HCT116 (cell line): Measurements from ENCODE around the gene TMC4. TPM values are rescaled to one million over a fixed set of nuclear protein-coding genes. Genes with fewer than 3 reads are reported as not detected.

Source experiments
- ATAC-seq: fragments of 200-7000 bp; cut with Tn5 transposase; 2 replicates; pipeline ENCODE4 v1.9.1; 2020; ENCODE audit warnings: mild to moderate bottlenecking, moderate library complexity
- BruUV-seq: library from RNA; stranded (reverse); fragments of 400-500 nt; replicated peaks from 2 replicates; lab custom pipeline; 2021; lab: Mats Ljungman, UMichigan
- CTCF ChIA-PET: fragments of 300-600 bp; sonication (Branson Sonifier 250); formaldehyde crosslinking; loops from one replicate; lab custom pipeline; 2021; ENCODE audit warnings: antibody characterized with exemption; lab: Charles Lee
- POLR2A ChIA-PET: fragments of 300-600, 350-600 bp; sonication (Branson Sonifier 250); formaldehyde crosslinking; loops from one replicate; lab custom pipeline; 2021; ENCODE audit warnings: antibody characterized with exemption; lab: Charles Lee
- RAD21 ChIA-PET, 2 experiments: fragments of 300-600 bp; sonication (Branson Sonifier 250); formaldehyde crosslinking; loops; one replicate each; lab custom pipeline; 2023; ENCODE audit warnings: low total read pairs in 2 of 2; ENCODE audit not compliant: uncharacterized antibody in 2 of 2, unreplicated experiment in 2 of 2, low non-redundant PET in 1 of 2; lab: Charles Lee
- DNase-seq: peaks from one replicate; pipeline ENCODE4 v3.0.0-alpha.2; 2010; ENCODE audit warnings: low read depth, low spot score
- H2AFZ ChIP-seq: fragments of 200-600 bp; shearing (Covaris generic), sonication (generic); 2 replicates; pipeline ENCODE4 v1.6.1; 2017; ENCODE audit warnings: low read depth, mixed run types, mixed read lengths, antibody characterized with exemption, low read length; ENCODE audit not compliant: poor library complexity, severe bottlenecking
- H3K27ac ChIP-seq: 2 replicates; pipeline ENCODE4 v1.5.1; 2012; ENCODE audit warnings: low read depth, low read length
- H3K27me3 ChIP-seq: fragments of 200-600 bp; sonication (generic); 2 replicates; pipeline ENCODE4 v1.6.1; 2016; ENCODE audit warnings: mixed run types, low read length, mixed read lengths; ENCODE audit not compliant: insufficient read depth
- H3K36me3 ChIP-seq, 2 experiments: fragments of 200-500 bp in 1 of 2; fragments of 200-600 bp in 1 of 2; sonication (Bioruptor generic) in 1 of 2; sonication (generic) in 1 of 2; 2 replicates each; pipeline versions ENCODE4 v1.5.1 to v1.6.1; 2014 to 2016; ENCODE audit warnings: low read length in 2 of 2, inconsistent platforms in 1 of 2, mixed read lengths in 1 of 2, mixed run types in 1 of 2; ENCODE audit not compliant: insufficient read depth in 2 of 2, control insufficient read depth in 1 of 2
- H3K4me1 ChIP-seq, 2 experiments: fragments of 200-600 bp in 1 of 2; sonication (generic) in 1 of 2; 2 replicates each; pipeline versions ENCODE4 v1.5.1 to v1.6.1; 2012 to 2017; ENCODE audit warnings: low read length in 2 of 2, inconsistent platforms in 1 of 2, mild to moderate bottlenecking in 1 of 2, mixed read lengths in 1 of 2, mixed run types in 1 of 2, moderate library complexity in 1 of 2; ENCODE audit not compliant: insufficient read depth in 2 of 2, control insufficient read depth in 1 of 2
- H3K4me2 ChIP-seq: fragments of 200-600 bp; sonication (generic); 2 replicates; pipeline ENCODE4 v1.6.1; 2017; ENCODE audit warnings: mixed run types, low read length, mixed read lengths
- H3K4me3 ChIP-seq, 2 experiments: fragments of 200-600 bp in 1 of 2; sonication (generic) in 1 of 2; replicated peaks in 1 of 2; 2 replicates each; pipeline ENCODE4 v1.5.1; 2011 to 2016; ENCODE audit warnings: low read length in 2 of 2, control low read depth in 1 of 2, low read depth in 1 of 2, mild to moderate bottlenecking in 1 of 2, mixed read lengths in 1 of 2, mixed run types in 1 of 2
- H3K79me2 ChIP-seq: fragments of 200-600 bp; sonication (generic); 2 replicates; pipeline ENCODE4 v1.6.1; 2017; ENCODE audit warnings: mild to moderate bottlenecking, mixed run types, low read length, moderate library complexity, mixed read lengths; ENCODE audit not compliant: insufficient read depth
- H3K9ac ChIP-seq: fragments of 200-600 bp; sonication (generic); 2 replicates; pipeline ENCODE4 v1.6.1; 2016; ENCODE audit warnings: low read length, mixed read lengths
- H3K9me2 ChIP-seq: fragments of 200-600 bp; sonication (generic), shearing (Covaris generic); 2 replicates; pipeline ENCODE4 v1.6.1; 2017; ENCODE audit warnings: mixed run types, mild to moderate bottlenecking, moderate library complexity; ENCODE audit not compliant: insufficient read depth
- H3K9me3 ChIP-seq, 2 experiments: fragments of 200-500 bp in 1 of 2; fragments of 200-600 bp in 1 of 2; sonication (Bioruptor generic) in 1 of 2; sonication (generic) in 1 of 2; 2 replicates each; pipeline ENCODE4 v1.6.1; 2014 to 2017; ENCODE audit warnings: low read length in 2 of 2, mixed read lengths in 2 of 2, inconsistent platforms in 1 of 2, low read depth in 1 of 2, mild to moderate bottlenecking in 1 of 2, mixed run types in 1 of 2, moderate library complexity in 1 of 2; ENCODE audit not compliant: control insufficient read depth in 1 of 2, insufficient read depth in 1 of 2
- H4K20me1 ChIP-seq: fragments of 200-600 bp; sonication (generic), shearing (Covaris generic); 2 replicates; pipeline ENCODE4 v1.6.1; 2017; ENCODE audit warnings: mixed run types, mild to moderate bottlenecking, moderate library complexity; ENCODE audit not compliant: insufficient read depth
- ATF3 ChIP-seq: IDR thresholded peaks from 2 replicates; pipeline ENCODE4 v1.6.1; 2012
- CBX3 ChIP-seq: IDR thresholded peaks from 2 replicates; pipeline ENCODE4 v1.6.1; 2012; ENCODE audit warnings: low read depth
- CEBPB ChIP-seq: IDR thresholded peaks from 2 replicates; pipeline ENCODE4 v1.6.1; 2012; ENCODE audit warnings: low read depth
- CTCF ChIP-seq, 3 experiments: fragments of 200-600 bp in 1 of 3; sonication (generic) in 1 of 3; IDR thresholded peaks in 2 of 3; conservative IDR thresholded peaks in 1 of 3; 2 replicates each; pipeline ENCODE4 v1.5.1; 2012 to 2017; ENCODE audit warnings: low read depth in 2 of 3, low read length in 2 of 3, antibody characterized with exemption in 1 of 3, borderline replicate concordance in 1 of 3, control low read depth in 1 of 3, mild to moderate bottlenecking in 1 of 3, mixed read lengths in 1 of 3, mixed run types in 1 of 3, moderate library complexity in 1 of 3; ENCODE audit not compliant: insufficient read depth in 1 of 3
- EGR1 ChIP-seq: IDR thresholded peaks from 2 replicates; pipeline ENCODE4 v1.6.1; 2012; ENCODE audit warnings: low read depth
- ELF1 ChIP-seq: IDR thresholded peaks from 2 replicates; pipeline ENCODE4 v1.6.1; 2012; ENCODE audit warnings: low read depth, borderline replicate concordance
- EZH2 ChIP-seq: fragments of 200-600 bp; sonication (generic); IDR thresholded peaks from 2 replicates; pipeline ENCODE4 v1.6.1; 2017; ENCODE audit warnings: antibody characterized with exemption, mixed run types
- EZH2phosphoT487 ChIP-seq: fragments of 200-600 bp; IDR thresholded peaks from 2 replicates; pipeline ENCODE4 v1.6.1; 2018; ENCODE audit warnings: antibody characterized with exemption, borderline replicate concordance
- FOSL1 ChIP-seq: IDR thresholded peaks from 2 replicates; pipeline ENCODE4 v1.6.1; 2012; ENCODE audit warnings: low read depth
- POLR2A ChIP-seq: IDR thresholded peaks from 2 replicates; pipeline ENCODE4 v1.7.0; 2011; ENCODE audit warnings: borderline replicate concordance; ENCODE audit not compliant: insufficient read depth, insufficient read length; ENCODE audit errors: extremely low read depth
- POLR2AphosphoS5 ChIP-seq: IDR thresholded peaks from 2 replicates; pipeline ENCODE4 v1.6.1; 2011; ENCODE audit warnings: mild to moderate bottlenecking, low read depth, low read length, moderate library complexity
- REST ChIP-seq: IDR thresholded peaks from 2 replicates; pipeline ENCODE4 v1.6.1; 2012; ENCODE audit warnings: low read depth
- SIN3A ChIP-seq: IDR thresholded peaks from 2 replicates; pipeline ENCODE4 v1.6.1; 2012; ENCODE audit warnings: low read depth
- SP1 ChIP-seq: IDR thresholded peaks from 2 replicates; pipeline ENCODE4 v1.6.1; 2012; ENCODE audit warnings: low read depth
- TCF7L2 ChIP-seq: IDR thresholded peaks from 2 replicates; pipeline ENCODE4 v1.7.0; 2011; ENCODE audit warnings: borderline replicate concordance, inconsistent platforms; ENCODE audit not compliant: insufficient read depth, insufficient read length; ENCODE audit errors: extremely low read depth
- YY1 ChIP-seq: IDR thresholded peaks from 2 replicates; pipeline ENCODE4 v1.6.1; 2011; ENCODE audit warnings: low read length, low read depth, moderate library complexity, mild to moderate bottlenecking; ENCODE audit not compliant: insufficient replicate concordance; ENCODE audit errors: extremely low read depth
- ZFX ChIP-seq: fragments of 450-650 bp; IDR thresholded peaks from 2 replicates; pipeline ENCODE4 v1.6.1; 2017
- ZNF274 ChIP-seq: fragments of 200-500 bp; sonication (Bioruptor generic); IDR thresholded peaks from 2 replicates; pipeline ENCODE4 v1.6.1; 2014; ENCODE audit warnings: mild to moderate bottlenecking, low read depth, low read length, inconsistent platforms
- intact Hi-C: fragments of 100-400 bp; cut with micrococcal nuclease; formaldehyde crosslinking; loops from 2 replicates; pipeline ENCODE4 v1.10.0; 2022
- total RNA-seq: library from RNA; stranded (reverse); gene quantifications from one replicate; pipeline ENCODE4 v1.2.1, GENCODE V29; 2021; ENCODE audit not compliant: unreplicated experiment
- TF ChIP-seq, protein P1 (sequence below): IDR thresholded peaks from 2 replicates; pipeline ENCODE4 v1.6.1; 2012

Gene TMC4
- total RNA-seq, 1 experiment from 2014 or later: 60.3 TPM

DNA sequence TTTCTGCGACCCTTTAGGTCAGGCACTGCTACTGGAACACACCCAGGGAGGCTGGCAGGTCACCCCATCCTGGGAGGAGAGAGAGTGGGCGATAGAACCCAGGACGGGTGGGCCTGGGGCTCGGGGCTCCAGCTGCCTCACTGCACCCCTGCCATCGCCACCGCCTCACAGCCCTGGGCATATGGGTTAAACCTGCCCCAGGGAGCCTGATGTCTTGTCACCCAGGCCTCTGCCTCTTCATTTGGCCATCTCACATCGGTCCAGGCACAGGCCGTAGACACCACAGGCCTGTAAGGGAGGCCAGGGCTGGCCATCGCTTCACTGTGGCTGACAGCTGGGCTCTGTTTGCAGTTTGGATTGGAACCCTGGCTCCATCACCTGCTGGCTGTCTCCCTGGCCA lies 47.2 kb downstream of the TMC4 start (continued):
- TF ChIP-seq ZNF274 (no peak), CEBPB (no peak)
- TF ChIP-seq, protein P1, sequence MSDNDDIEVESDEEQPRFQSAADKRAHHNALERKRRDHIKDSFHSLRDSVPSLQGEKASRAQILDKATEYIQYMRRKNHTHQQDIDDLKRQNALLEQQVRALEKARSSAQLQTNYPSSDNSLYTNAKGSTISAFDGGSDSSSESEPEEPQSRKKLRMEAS: no peak

GRCh38 chr19:54124393-54124792 lies 48.6 kb downstream of the TMC4 start:
- Histone ChIP-seq H3K4me3 (no peak overlapping the region), H3K9ac (no peak overlapping the region), H3K79me2 (no peaks in the 10 kb centered on the region), H2AFZ (no peak overlapping the region), H3K4me2 (no peak overlapping the region), H4K20me1 (no peaks in the 10 kb centered on the region), H3K27me3 (no peaks in the 10 kb centered on the region), H3K9me2 (no peaks in the 10 kb centered on the region), H3K36me3 (peaks cover 42 to 47% of the 10 kb centered on the region in 2 experiments; a peak in 3 of 4 replicates), H3K27ac (no peak overlapping the region), H3K9me3 (no peaks in the 10 kb centered on the region), H3K4me1 (no peaks in the 10 kb centered on the region)
- POLR2A ChIA-PET: interaction anchor here (1.4 kb wide), 1 partner anchor 13 kb away, joined by 3 read pairs; the partner anchor contains the start of gene CNOT3
- intact Hi-C loops: no loop called here
- no peak for DNase-seq
- ATAC-seq: no peak
- no TSS peak for BruUV-seq
- RAD21 ChIA-PET: no interaction called here
- CTCF ChIA-PET: no interaction called here
- TF ChIP-seq EGR1: no peak
- TF ChIP-seq, protein P1: no peak
- no peak for TF ChIP-seq EZH2
- no peak for TF ChIP-seq CTCF (IDR thresholded peaks at IDR 0.05 in 2 of 3, conservative IDR thresholded peaks at IDR 0.05 in 1 of 3; ENCODE audit: borderline replicate concordance in 1 of 3, insufficient read depth in 1 of 3, low read depth in 2 of 3, low read length in 2 of 3)
- TF ChIP-seq ATF3: no peak
- no peak for TF ChIP-seq POLR2AphosphoS5
- TF ChIP-seq ELF1: no peak
- no peak for TF ChIP-seq ZFX
- no peak for TF ChIP-seq TCF7L2
- TF ChIP-seq CBX3: no peak
- TF ChIP-seq SIN3A: no peak
- no peak for TF ChIP-seq SP1
- TF ChIP-seq YY1: no peak
- TF ChIP-seq REST: no peak
- TF ChIP-seq EZH2phosphoT487: no peak
- TF ChIP-seq FOSL1: no peak
- TF ChIP-seq POLR2A: no peak
